Memory B cell (primary cell): ENCODE results near the gene AADAT.
"Not testable (repeated sequence)": the region's sequence is repeated elsewhere in the genome, so short reads cannot be mapped to it uniquely, and the experiment has no call there.

Source experiments
- ATAC-seq: fragments of 150-1000 bp; cut with Tn5 transposase; 2 replicates; pipeline ENCODE4 v1.10.0; 2021; ENCODE audit warnings: low read depth, mild to moderate bottlenecking, moderate library complexity
- DNase-seq, 2 donors: peaks; one replicate each; pipeline ENCODE4 v3.0.0; 2022; ENCODE audit warnings: low spot score in 2 of 2
- H3K27ac Mint-ChIP-seq: one replicate; pipeline ENCODE4 v1.8.0; 2022; ENCODE audit warnings: mild to moderate bottlenecking, moderate library complexity, mixed read lengths
- H3K27me3 Mint-ChIP-seq: one replicate; pipeline ENCODE4 v1.8.0; 2022; ENCODE audit warnings: mixed read lengths
- H3K36me3 Mint-ChIP-seq: one replicate; pipeline ENCODE4 v1.8.0; 2022; ENCODE audit warnings: mild to moderate bottlenecking, mixed read lengths
- H3K4me1 Mint-ChIP-seq: one replicate; pipeline ENCODE4 v1.8.0; 2022; ENCODE audit warnings: mixed read lengths
- H3K4me3 Mint-ChIP-seq: one replicate; pipeline ENCODE4 v1.8.0; 2022; ENCODE audit warnings: mild to moderate bottlenecking, moderate library complexity, mixed read lengths
- H3K9me3 Mint-ChIP-seq: one replicate; pipeline ENCODE4 v1.8.0; 2022; ENCODE audit warnings: mixed read lengths

AADAT gene

GRCh38 chr4:170071196-170071595 is 18.6 kb downstream of the AADAT start:
- Mint-ChIP-seq H3K4me3 (no peak overlapping the region), H3K4me1 (no peaks in the 10 kb centered on the region), H3K36me3 (no peaks in the 10 kb centered on the region), H3K27me3 (peaks cover 2% of the 10 kb centered on the region), H3K27ac (no peak overlapping the region), H3K9me3 (no peaks in the 10 kb centered on the region)
- DNase-seq = no peak
- ATAC-seq = no peak

DNA sequence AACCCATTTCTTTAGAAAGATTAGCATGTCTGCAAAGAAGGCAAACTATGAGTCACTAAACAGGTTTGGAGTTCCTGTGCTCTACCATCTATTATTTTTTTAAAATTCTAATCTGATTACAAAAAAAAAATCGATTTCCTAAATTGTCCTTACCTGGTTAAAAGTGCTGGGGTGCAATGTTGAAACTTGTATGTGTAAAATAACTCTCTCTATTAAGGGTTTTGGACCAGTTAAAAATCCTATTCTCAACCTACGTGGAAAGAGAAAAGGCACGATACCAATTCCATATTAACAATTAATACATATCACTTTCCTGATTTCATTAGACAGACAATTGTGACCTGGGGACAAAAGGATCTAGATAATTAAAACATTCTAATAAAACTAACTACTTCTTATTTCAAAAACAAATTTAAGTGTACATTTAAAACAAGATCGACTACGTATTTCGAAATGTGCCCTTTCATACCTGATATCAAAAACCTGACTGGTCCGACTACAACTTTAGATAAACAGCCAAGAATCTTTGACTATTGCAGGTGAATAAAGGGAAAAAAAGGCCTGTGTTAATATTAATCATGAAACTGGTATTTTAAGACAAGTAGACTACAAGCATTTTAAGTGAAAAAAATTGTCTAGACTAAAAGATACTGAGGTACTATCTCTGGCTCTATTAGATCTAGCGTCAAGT is 21.2 kb downstream of the AADAT start:
- Mint-ChIP-seq H3K27ac (no peak overlapping the region), H3K9me3 (no peaks in the 10 kb centered on the region), H3K36me3 (no peaks in the 10 kb centered on the region), H3K27me3 (peaks cover 2% of the 10 kb centered on the region), H3K4me1 (no peaks in the 10 kb centered on the region), H3K4me3 (no peak overlapping the region)
- no peak for ATAC-seq
- no peak for DNase-seq

- no peak for DNase-seq
- no peaks in the 10 kb centered on the region for H3K9me3 Mint-ChIP-seq
- H3K27ac Mint-ChIP-seq = no peak overlapping the region
- peaks cover 4% of the 10 kb centered on the region for H3K27me3 Mint-ChIP-seq
- no peak overlapping the region for H3K4me3 Mint-ChIP-seq
- no peaks in the 10 kb centered on the region for H3K36me3 Mint-ChIP-seq
- ATAC-seq = no peak
- H3K4me1 Mint-ChIP-seq = no peaks in the 10 kb centered on the region
These were observed 30.3 kb downstream of the AADAT start for GRCh38 chr4:170059421-170059820.

DNA sequence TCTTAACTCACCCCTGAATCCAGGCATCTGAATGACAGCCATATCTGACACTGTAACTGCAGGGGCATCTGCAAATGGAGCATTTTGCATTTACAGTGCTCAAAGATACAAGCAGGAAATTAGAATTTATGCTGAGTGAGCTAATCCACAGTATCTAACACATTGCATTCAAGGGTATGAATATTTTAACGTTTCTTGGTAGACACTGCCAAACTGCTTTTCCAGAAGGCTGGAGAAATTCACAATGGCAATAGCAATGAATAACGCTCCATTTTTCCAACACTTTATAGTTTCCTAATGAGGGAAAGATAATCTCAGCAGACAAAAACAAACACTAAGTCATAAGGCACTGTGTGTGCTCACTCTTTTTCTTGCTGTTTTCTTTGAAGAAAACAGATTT is 30.9 kb downstream of the AADAT start:
- H3K27ac Mint-ChIP-seq = no peak overlapping the region
- H3K9me3 Mint-ChIP-seq = no peaks in the 10 kb centered on the region
- no peaks in the 10 kb centered on the region for H3K36me3 Mint-ChIP-seq
- no peak overlapping the region for H3K4me3 Mint-ChIP-seq
- H3K27me3 Mint-ChIP-seq = peaks cover 4% of the 10 kb centered on the region
- ATAC-seq = no peak
- H3K4me1 Mint-ChIP-seq = no peaks in the 10 kb centered on the region
- no peak for DNase-seq

DNA sequence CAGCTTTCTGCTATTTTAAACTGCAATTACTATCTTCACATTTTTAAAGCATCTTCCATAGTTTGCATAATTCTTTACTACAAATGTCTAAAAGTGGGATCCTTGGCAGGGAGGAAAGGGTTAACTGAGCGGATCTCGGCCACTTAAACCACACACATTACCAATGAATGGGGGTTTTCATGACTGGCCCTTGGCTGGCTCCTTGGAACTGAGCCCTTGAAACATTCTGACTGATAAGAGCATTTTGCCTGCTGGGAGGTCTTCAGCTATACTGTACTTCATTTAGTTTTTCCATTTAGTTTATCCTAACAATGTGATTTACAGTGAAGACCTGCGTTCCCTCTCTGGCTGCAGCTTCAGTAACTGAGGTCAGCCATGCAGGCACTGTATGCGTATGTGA is 31.9 kb downstream of the AADAT start:
- Mint-ChIP-seq H3K36me3 (no peaks in the 10 kb centered on the region), H3K4me3 (no peak overlapping the region), H3K9me3 (no peaks in the 10 kb centered on the region), H3K4me1 (no peaks in the 10 kb centered on the region), H3K27me3 (peaks cover 4% of the 10 kb centered on the region), H3K27ac (no peak overlapping the region)
- ATAC-seq (no peak), DNase-seq (no peak)

GRCh38 chr4:170052919-170053318 is 36.8 kb downstream of the AADAT start:
- H3K36me3 Mint-ChIP-seq = no peaks in the 10 kb centered on the region
- no peaks in the 10 kb centered on the region for H3K9me3 Mint-ChIP-seq
- no peak for DNase-seq
- peaks cover 5% of the 10 kb centered on the region for H3K27me3 Mint-ChIP-seq
- ATAC-seq = no peak
- no peak overlapping the region for H3K27ac Mint-ChIP-seq
- H3K4me1 Mint-ChIP-seq = no peaks in the 10 kb centered on the region
- no peak overlapping the region for H3K4me3 Mint-ChIP-seq

- Mint-ChIP-seq H3K36me3 (no peaks in the 10 kb centered on the region), H3K27me3 (peaks cover 5% of the 10 kb centered on the region), H3K4me3 (no peak overlapping the region), H3K4me1 (no peaks in the 10 kb centered on the region), H3K27ac (no peak overlapping the region), H3K9me3 (no peaks in the 10 kb centered on the region)
- no peak for ATAC-seq
- no peak for DNase-seq
These were observed 38.4 kb downstream of the AADAT start for GRCh38 chr4:170051402-170051801.

DNA sequence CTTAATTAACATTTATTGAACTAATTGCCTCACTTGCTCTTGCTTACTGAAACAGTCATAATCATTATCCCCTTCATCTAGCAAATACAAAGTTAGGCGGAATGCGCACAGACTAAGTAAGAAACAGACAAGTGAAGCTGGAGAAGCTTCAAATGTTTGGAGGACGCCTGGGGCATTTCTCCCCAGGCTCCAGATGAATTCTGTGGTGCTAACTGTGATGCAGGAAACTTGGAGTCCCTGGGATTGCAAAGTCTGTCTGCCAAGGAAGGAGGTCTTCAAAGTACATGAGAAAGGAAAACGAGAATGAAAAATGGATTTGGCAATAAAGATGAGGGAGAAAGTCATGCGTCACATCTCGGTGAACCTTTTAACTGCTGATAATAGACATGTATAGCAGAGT is 40.0 kb downstream of the AADAT start:
- H3K9me3 Mint-ChIP-seq = no peaks in the 10 kb centered on the region
- H3K36me3 Mint-ChIP-seq = no peaks in the 10 kb centered on the region
- ATAC-seq = no peak
- peaks cover 3% of the 10 kb centered on the region for H3K27me3 Mint-ChIP-seq
- no peak overlapping the region for H3K27ac Mint-ChIP-seq
- no peak overlapping the region for H3K4me3 Mint-ChIP-seq
- H3K4me1 Mint-ChIP-seq = no peaks in the 10 kb centered on the region
- DNase-seq = no peak

DNA sequence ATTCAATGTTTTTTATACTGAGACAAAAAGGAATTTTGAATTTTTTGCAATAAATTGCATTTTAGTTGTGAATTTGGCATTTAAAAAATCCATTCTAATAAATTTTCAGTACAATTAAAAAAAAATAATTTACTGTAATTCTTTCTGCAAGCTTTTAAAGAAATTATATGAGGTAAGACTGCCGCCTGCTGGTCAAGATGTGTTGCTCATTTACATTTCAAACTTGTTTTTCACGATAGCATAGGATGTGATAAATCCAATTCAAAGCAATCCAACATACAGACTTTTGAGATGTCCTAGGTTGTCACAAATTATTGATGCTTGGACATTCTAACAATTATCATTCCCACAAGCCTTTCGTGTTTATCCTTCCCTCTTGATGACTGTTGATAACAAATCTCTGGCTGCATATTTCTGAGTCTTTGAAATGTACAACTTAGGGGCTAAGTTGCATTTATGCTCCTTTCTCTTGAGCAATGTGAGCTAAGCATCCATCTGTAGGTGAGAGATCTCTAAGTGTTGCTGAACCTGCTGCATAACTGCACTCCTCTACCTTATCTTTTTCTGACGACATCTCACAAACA is 41.9 kb downstream of the AADAT start:
- Mint-ChIP-seq H3K27ac (no peak overlapping the region), H3K4me3 (no peak overlapping the region), H3K36me3 (no peaks in the 10 kb centered on the region), H3K4me1 (no peaks in the 10 kb centered on the region), H3K9me3 (no peaks in the 10 kb centered on the region), H3K27me3 (peaks cover 3% of the 10 kb centered on the region)
- DNase-seq (peak; percentile 32 to 42), ATAC-seq (no peak)

GRCh38 chr4:170046156-170046555 is 43.6 kb downstream of the AADAT start:
- H3K27me3 Mint-ChIP-seq = not testable (repeated sequence)

DNA sequence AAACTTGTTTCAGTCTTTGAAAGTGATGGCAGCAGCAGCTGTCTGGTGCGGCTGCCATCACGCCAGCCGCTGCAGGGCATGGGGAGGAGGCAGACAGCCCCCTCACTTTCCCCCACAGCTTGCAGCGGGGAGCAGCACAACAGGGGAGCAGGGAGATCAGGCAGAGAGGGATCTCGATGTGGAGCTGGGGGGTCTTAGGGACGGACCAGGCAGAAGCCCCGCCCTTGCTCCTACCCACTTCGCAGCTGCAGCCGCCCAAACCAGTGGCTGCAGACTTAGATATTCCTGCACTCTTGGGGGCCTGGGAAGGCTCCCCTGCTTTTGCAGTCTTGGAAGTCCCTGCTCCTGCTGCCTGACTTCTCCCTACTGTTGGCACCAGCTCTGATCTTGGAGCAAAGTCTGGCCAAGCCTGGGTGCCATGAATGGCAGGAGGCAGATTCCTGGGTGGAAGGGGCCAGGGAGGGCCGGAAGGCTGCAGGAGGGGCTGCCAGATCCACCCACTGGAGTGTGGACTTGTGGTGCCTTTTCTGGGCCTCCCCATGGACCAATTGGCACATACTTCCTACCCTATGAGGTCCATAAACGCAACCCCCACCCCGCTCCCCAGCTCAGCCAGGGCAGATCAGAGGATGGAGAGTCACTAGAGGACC is 49.6 kb downstream of the AADAT start:
- Mint-ChIP-seq H3K4me1 (no peaks in the 10 kb centered on the region), H3K27me3 (peaks cover 2% of the 10 kb centered on the region), H3K27ac (no peak overlapping the region), H3K9me3 (no peaks in the 10 kb centered on the region), H3K36me3 (no peaks in the 10 kb centered on the region), H3K4me3 (no peak overlapping the region)
- no peak for ATAC-seq
- DNase-seq = no peak

More at GRCh38 chr4:170046156-170046555, 43.6 kb downstream of the AADAT start:
- not testable (repeated sequence) for H3K4me1 Mint-ChIP-seq, H3K27ac Mint-ChIP-seq, H3K36me3 Mint-ChIP-seq, H3K4me3 Mint-ChIP-seq, H3K9me3 Mint-ChIP-seq, ATAC-seq, DNase-seq

DNA sequence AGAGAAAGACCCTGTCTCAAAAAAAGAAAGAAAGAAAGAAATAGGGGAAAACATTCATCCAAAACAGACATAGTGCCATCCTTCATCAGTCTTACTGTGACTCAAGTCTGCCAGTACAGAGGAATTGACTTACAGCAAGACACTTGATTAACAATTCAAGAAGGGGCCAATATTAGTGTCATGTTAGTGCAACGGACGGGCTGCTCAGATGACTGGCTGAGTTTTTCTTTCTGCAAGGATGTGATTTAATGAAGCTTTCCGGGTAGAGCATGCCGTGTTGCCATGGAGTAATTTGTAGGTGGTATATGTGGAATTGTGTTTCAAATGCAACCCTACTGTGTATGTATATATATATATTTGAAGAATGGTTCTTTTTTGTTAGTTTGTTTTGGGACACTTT is 51.0 kb downstream of the AADAT start:
- Mint-ChIP-seq H3K4me3 (no peak overlapping the region), H3K4me1 (no peaks in the 10 kb centered on the region), H3K36me3 (no peaks in the 10 kb centered on the region), H3K27me3 (peaks cover 4% of the 10 kb centered on the region), H3K27ac (no peak overlapping the region), H3K9me3 (no peaks in the 10 kb centered on the region)
- ATAC-seq = no peak
- no peak for DNase-seq

DNA sequence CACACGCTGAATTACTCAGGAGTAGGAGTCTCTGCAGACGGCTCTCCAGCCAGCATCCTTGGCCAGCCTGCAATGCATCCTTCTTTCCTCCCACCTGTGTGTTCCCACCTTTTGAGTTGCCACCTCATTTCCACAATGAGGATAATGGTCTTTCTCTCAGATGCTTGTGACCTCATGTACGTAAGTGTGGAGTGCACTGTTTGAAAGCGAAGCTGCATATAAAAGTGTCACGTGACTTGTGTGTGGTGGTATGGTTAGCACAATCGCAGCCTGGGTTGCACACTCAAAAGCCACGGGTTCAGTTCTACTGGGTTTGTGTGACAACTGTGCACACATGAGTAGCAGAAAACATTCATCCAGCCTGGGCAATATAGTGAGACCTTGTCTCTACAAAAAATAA is 51.5 kb downstream of the AADAT start:
- Mint-ChIP-seq H3K9me3 (no peaks in the 10 kb centered on the region), H3K36me3 (no peaks in the 10 kb centered on the region), H3K4me1 (no peaks in the 10 kb centered on the region), H3K27me3 (peaks cover 4% of the 10 kb centered on the region), H3K4me3 (no peak overlapping the region), H3K27ac (no peak overlapping the region)
- no peak for DNase-seq
- ATAC-seq = no peak

DNA sequence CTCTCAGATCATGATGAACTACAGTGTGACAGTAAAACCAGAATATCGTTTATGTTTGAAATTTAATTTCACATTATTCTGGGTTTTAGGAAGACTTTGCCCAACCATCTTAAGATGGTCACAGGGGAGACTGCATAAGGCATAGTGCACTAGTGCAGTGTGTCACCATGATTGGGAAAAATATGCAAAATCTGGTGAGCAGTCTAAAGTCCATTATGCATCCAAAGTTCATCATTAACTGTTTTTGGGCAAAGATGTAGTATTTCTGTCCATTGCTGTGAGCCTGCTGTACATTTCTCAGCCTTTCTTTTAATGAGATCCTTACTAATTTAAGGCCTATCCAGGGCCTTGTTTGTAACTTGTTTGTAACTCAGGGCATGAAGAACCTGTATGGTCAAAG is 52.3 kb downstream of the AADAT start:
- H3K4me3 Mint-ChIP-seq = no peak overlapping the region

GRCh38 chr4:170035845-170036244 is 53.9 kb downstream of the AADAT start:
- Mint-ChIP-seq H3K36me3 (no peaks in the 10 kb centered on the region), H3K27me3 (peaks cover 4% of the 10 kb centered on the region), H3K27ac (no peak overlapping the region), H3K4me1 (no peaks in the 10 kb centered on the region), H3K4me3 (no peak overlapping the region), H3K9me3 (no peaks in the 10 kb centered on the region)
- DNase-seq (no peak), ATAC-seq (no peak)

More for the DNA sequence above, 52.3 kb downstream of the AADAT start:
- Mint-ChIP-seq H3K27me3 (peaks cover 4% of the 10 kb centered on the region), H3K36me3 (no peaks in the 10 kb centered on the region), H3K4me1 (no peaks in the 10 kb centered on the region), H3K27ac (no peak overlapping the region), H3K9me3 (no peaks in the 10 kb centered on the region)
- no peak for DNase-seq
- ATAC-seq = no peak
